Fibroblast of lung (primary cell): Measurements from ENCODE around the gene ARHGEF26. TPM values are rescaled to one million over a fixed set of nuclear protein-coding genes. Genes with fewer than 3 reads are reported as not detected.

Experiments used
- DNase-seq, 2 donors: peaks; one replicate each; pipeline versions ENCODE4 v3.0.0 to v3.0.0-alpha.2; 2010; ENCODE audit warnings: low read depth in 2 of 2
- H2AFZ ChIP-seq: 2 replicates; pipeline ENCODE4 v1.5.1; 2012; ENCODE audit warnings: low read length, control low read depth, inconsistent platforms
- H3K27ac ChIP-seq: 2 replicates; pipeline ENCODE4 v1.5.1; 2011; ENCODE audit warnings: low read length, control low read depth; ENCODE audit not compliant: insufficient read depth
- H3K27me3 ChIP-seq: 2 replicates; pipeline ENCODE4 v1.5.1; 2011; ENCODE audit warnings: mild to moderate bottlenecking, low read length; ENCODE audit not compliant: control insufficient read depth, insufficient read depth
- H3K36me3 ChIP-seq: 2 replicates; pipeline ENCODE4 v1.5.1; 2011; ENCODE audit warnings: low read length; ENCODE audit not compliant: control insufficient read depth, insufficient read depth
- H3K4me1 ChIP-seq: 2 replicates; pipeline ENCODE4 v1.5.1; 2011; ENCODE audit warnings: low read length; ENCODE audit not compliant: control insufficient read depth, insufficient read depth; ENCODE audit errors: extremely low read depth
- H3K4me2 ChIP-seq: 2 replicates; pipeline ENCODE4 v1.5.1; 2011; ENCODE audit warnings: low read length, control low read depth; ENCODE audit not compliant: insufficient read depth; ENCODE audit errors: extremely low read depth
- H3K4me3 ChIP-seq, 4 experiments: fragments of 200-600 bp in 1 of 4; sonication (generic) in 1 of 4; replicated peaks in 1 of 4; 2 replicates each; pipeline ENCODE4 v1.5.1; 2011 to 2016; ENCODE audit warnings: low read length in 4 of 4, low read depth in 3 of 4, mild to moderate bottlenecking in 3 of 4, control low read depth in 2 of 4, inconsistent platforms in 1 of 4, mixed read lengths in 1 of 4; ENCODE audit not compliant: insufficient read depth in 1 of 4; ENCODE audit errors: control extremely low read depth in 1 of 4
- H3K79me2 ChIP-seq: 2 replicates; pipeline ENCODE4 v1.5.1; 2012; ENCODE audit warnings: mild to moderate bottlenecking, low read length, inconsistent platforms; ENCODE audit not compliant: control insufficient read depth, insufficient read depth
- H3K9ac ChIP-seq: 2 replicates; pipeline ENCODE4 v1.5.1; 2011; ENCODE audit warnings: mild to moderate bottlenecking, low read length, control low read depth; ENCODE audit not compliant: insufficient read depth
- H3K9me3 ChIP-seq: 2 replicates; pipeline ENCODE4 v1.5.1; 2012; ENCODE audit warnings: low read depth, low read length; ENCODE audit not compliant: control insufficient read depth, insufficient read depth
- H4K20me1 ChIP-seq: 2 replicates; pipeline ENCODE4 v1.5.1; 2011; ENCODE audit warnings: low read length; ENCODE audit not compliant: control insufficient read depth, insufficient read depth; ENCODE audit errors: extremely low read depth
- EZH2 ChIP-seq: IDR thresholded peaks from 2 replicates; pipeline ENCODE4 v1.5.1; 2012; ENCODE audit warnings: low read length, control low read depth, mild to moderate bottlenecking; ENCODE audit errors: missing control alignments
- polyA plus RNA-seq, 2 donors: library from polyadenylated mRNA; depleted of rRNA in 1 of 2; stranded (reverse) in 1 of 2; unstranded in 1 of 2; fragments of >200 nt; gene quantifications; 2 replicates each; pipeline ENCODE4 v1.2.1, GENCODE V29; 2011 to 2012; ENCODE audit warnings: missing spikeins in 1 of 2
- total RNA-seq: library from RNA; depleted of rRNA; stranded (reverse); fragments of >200 nt; gene quantifications from 2 replicates; pipeline ENCODE4 v1.2.1, GENCODE V29; 2014
- TF ChIP-seq, protein P1 (sequence below), 2 donors: IDR thresholded peaks in 1 of 2; conservative IDR thresholded peaks in 1 of 2; 1 replicate in 1 of 2; 2 replicates in 1 of 2; pipeline ENCODE4 v1.5.1; 2011 to 2012; ENCODE audit warnings: low read length in 2 of 2, control low read depth in 1 of 2, inconsistent platforms in 1 of 2, low read depth in 1 of 2, mild to moderate bottlenecking in 1 of 2

The ARHGEF26 gene
- total and polyA plus RNA-seq, 2 donors (not counting 1 experiment from before 2014, with no cell fraction given) = 0.72 to 2.1 TPM

DNA sequence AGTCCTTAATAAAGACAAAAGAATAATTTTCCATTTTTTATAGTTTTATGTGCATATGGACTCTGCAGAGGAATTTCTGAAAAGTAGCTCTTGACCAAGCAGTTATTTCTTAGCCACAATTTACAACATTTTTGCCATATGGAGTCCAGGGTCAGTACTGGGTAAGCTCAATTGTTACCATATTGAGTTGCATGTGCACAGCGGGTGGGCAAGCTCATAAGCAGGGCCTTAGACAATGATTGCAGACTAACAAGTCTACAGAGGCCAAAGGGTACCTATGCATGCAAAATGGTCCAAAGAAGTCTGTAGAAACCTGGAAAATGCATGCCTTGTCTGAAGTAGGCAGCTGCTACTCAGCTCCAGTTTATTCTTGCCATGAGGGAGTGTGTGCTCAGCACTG is 19.0 kb upstream of the ARHGEF26 start:
- Histone ChIP-seq H3K27ac (no peak overlapping the region), H2AFZ (no peak overlapping the region), H3K4me2 (no peak overlapping the region), H3K9ac (no peak overlapping the region), H3K36me3 (no peaks in the 10 kb centered on the region), H3K9me3 (no peaks in the 10 kb centered on the region), H3K27me3 (no peaks in the 10 kb centered on the region), H3K4me1 (no peaks in the 10 kb centered on the region), H3K4me3 (no peak overlapping the region), H3K79me2 (no peaks in the 10 kb centered on the region), H4K20me1 (no peaks in the 10 kb centered on the region)
- TF ChIP-seq, protein P1, sequence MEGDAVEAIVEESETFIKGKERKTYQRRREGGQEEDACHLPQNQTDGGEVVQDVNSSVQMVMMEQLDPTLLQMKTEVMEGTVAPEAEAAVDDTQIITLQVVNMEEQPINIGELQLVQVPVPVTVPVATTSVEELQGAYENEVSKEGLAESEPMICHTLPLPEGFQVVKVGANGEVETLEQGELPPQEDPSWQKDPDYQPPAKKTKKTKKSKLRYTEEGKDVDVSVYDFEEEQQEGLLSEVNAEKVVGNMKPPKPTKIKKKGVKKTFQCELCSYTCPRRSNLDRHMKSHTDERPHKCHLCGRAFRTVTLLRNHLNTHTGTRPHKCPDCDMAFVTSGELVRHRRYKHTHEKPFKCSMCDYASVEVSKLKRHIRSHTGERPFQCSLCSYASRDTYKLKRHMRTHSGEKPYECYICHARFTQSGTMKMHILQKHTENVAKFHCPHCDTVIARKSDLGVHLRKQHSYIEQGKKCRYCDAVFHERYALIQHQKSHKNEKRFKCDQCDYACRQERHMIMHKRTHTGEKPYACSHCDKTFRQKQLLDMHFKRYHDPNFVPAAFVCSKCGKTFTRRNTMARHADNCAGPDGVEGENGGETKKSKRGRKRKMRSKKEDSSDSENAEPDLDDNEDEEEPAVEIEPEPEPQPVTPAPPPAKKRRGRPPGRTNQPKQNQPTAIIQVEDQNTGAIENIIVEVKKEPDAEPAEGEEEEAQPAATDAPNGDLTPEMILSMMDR (conservative IDR thresholded peaks at IDR 0.05 in 1 of 2, IDR thresholded peaks at IDR 0.05 in 1 of 2; ENCODE audit: low read depth in 1 of 2, low read length in 2 of 2) = no peak
- TF ChIP-seq EZH2 = no peak
- DNase-seq = no peak

DNA sequence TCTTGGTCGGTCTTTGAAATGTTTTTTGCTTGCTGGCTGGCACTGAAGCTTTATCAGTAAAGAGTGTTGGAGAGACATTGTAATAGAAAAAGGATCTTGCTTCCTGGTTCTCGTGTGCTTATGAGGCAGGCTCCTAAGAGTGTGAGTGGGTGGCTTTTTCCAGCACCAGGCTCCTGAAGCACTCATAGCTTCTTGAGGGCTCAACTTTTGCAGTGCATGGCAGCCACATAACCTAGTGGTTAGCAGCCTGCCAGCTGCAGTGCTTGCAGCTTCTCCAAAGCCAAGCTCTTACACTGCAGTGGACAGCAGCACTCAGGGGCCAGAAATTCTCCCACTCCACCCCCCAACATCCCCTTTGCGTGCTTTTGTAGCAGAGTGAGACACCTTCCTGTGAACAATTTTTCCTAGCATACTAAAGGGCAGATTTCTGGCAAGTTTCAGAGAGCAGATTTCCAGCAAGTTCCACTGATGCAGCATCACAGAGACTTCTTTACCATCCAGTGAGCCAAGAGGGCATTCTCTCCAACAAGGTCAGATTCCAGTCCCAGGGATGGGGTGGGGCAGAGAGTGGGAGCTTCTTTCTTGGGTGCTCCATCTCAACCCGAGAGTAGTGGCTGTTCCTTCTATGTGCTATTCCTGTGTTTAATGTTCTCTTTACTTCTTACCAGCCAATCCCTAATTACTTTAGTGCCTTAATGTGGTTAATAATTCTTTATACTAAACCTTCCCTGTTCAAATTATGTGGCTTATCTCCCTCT is 15.8 kb upstream of the ARHGEF26 start:
- H3K4me1 ChIP-seq = no peaks in the 10 kb centered on the region
- H4K20me1 ChIP-seq = no peaks in the 10 kb centered on the region
- H3K9me3 ChIP-seq = no peaks in the 10 kb centered on the region
- no peak overlapping the region for H3K4me2 ChIP-seq
- peak in 1 of 2 donors; percentile 48 for DNase-seq
- no peak overlapping the region for H2AFZ ChIP-seq
- no peak overlapping the region for H3K9ac ChIP-seq
- H3K27me3 ChIP-seq = no peaks in the 10 kb centered on the region
- no peak overlapping the region for H3K4me3 ChIP-seq
- no peak for TF ChIP-seq EZH2
- TF ChIP-seq, protein P1 (conservative IDR thresholded peaks at IDR 0.05 in 1 of 2, IDR thresholded peaks at IDR 0.05 in 1 of 2; ENCODE audit: low read depth in 1 of 2, low read length in 2 of 2) = no peak
- H3K27ac ChIP-seq = no peak overlapping the region
- H3K79me2 ChIP-seq = no peaks in the 10 kb centered on the region
- no peaks in the 10 kb centered on the region for H3K36me3 ChIP-seq

DNA sequence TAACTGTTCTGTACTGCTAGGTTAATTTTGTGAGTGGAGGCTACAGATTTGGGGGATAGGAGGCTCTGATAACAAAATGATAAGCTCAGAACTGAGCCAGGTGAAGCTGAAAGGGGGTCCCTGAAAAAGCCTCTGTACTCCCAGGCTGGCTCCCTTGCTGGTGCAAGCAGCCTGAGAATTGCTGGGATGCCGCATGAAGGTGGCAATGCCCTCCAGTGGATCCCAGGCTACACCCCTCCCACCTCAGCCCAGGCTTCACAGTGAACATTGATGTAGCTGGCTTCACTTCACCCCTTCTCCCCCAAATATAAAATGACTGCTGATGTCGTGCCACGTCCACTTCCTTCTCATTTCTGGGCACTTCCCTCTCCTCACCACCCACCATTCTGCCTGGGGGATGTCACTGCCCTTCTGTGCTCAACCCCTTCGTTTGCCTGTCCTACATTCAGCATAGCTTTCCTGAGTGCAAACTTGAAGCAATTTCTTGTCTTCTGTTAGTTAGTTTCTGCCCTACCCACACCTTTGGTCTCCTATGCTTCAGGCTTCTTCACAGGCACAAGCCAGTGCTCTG is 9.7 kb upstream of the ARHGEF26 start:
- no peak overlapping the region for H3K4me3 ChIP-seq

More for the DNA sequence above, 9.7 kb upstream of the ARHGEF26 start:
- Histone ChIP-seq H3K36me3 (no peaks in the 10 kb centered on the region), H3K27ac (no peak overlapping the region), H3K9me3 (no peaks in the 10 kb centered on the region), H3K4me1 (no peaks in the 10 kb centered on the region), H3K79me2 (no peaks in the 10 kb centered on the region), H4K20me1 (no peaks in the 10 kb centered on the region), H2AFZ (no peak overlapping the region), H3K27me3 (no peaks in the 10 kb centered on the region), H3K4me2 (no peak overlapping the region), H3K9ac (no peak overlapping the region)
- TF ChIP-seq, protein P1 (conservative IDR thresholded peaks at IDR 0.05 in 1 of 2, IDR thresholded peaks at IDR 0.05 in 1 of 2; ENCODE audit: low read depth in 1 of 2, low read length in 2 of 2) = no peak
- TF ChIP-seq EZH2 = no peak
- DNase-seq = no peak
